Skin of body (tissue), 2 donors: ENCODE data around the gene OTUD5. TPM values are rescaled to one million over a fixed set of nuclear protein-coding genes. Genes with fewer than 3 reads are reported as not detected.

Experiments
- DNase-seq: peaks from one replicate; lab custom pipeline; 2025; lab: John Stamatoyannopoulos, UW
- total RNA-seq: library from RNA; depleted of rRNA; stranded (reverse); fragments of >200 nt; gene quantifications from one replicate; pipeline ENCODE4 v1.2.3, GENCODE V29; 2014

Gene OTUD5
- total RNA-seq, 1 donor from 2014 or later: 19.9 TPM

DNA sequence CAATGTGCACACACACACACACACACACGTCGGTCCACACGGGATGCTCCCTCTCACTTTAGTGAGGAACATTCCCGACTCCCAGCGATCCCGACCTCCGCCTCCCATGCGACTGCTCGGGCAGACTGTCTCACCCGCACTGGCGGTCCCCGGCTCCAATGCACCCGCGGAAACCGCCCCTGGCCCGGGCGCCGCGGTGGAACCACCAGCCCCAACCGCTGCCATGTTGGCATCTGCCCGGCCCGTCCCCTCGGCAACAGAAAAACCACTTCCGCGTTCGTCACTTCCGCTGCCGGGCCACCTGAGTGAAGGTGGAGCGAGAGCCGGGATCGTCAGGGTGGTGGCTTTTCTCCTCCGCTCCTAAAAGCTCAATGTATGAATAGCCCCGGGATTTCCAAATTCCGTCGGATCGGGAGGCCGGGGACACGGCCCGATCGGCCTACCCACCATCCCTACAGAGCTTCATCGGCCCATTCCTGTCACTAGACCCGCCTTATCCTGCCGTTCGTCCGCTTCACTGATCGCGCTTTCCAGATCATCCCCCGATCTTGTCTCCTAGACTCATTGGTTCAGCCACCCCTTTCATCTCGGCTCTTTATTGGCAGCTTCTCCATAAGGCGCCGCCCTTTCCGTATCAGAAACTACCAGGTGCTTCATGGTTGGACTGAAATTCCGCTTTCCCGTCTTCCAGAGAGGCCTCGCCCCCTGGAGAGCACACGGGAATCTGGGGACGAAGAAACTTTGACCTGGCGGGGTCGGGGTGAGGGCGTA lies 45.8 kb downstream of the OTUD5 start, which contains the start of gene SLC35A2:
TSS of gene SLC35A2 (minus strand) at position 235 of the 771 bp plus-strand sequence. CDS start at position 225, 10 bp downstream.
- DNase-seq: peak; percentile 33

DNA sequence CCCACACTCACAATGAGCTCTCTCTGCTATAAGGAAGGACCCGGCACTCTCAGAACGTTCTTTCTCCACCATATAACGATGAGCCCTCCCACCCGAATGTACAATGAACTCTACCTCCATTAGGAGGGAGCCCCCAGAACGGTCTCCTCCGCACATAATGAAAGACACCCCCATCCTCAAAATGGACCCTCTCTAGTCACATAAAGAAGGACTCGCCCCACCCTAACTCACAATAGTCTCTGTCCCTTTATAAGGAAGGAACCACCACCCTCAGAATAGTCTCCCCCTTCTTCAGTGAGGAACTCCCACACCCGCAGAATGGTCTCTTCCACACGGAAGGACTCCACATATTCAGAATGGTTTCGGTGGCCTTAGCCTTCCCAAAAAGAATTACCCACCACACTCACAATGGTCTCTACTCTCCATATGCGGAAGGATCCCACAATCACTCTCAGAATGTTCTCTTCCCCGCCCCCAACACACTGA lies 46.4 kb downstream of the OTUD5 start:
- no peak for DNase-seq

DNA sequence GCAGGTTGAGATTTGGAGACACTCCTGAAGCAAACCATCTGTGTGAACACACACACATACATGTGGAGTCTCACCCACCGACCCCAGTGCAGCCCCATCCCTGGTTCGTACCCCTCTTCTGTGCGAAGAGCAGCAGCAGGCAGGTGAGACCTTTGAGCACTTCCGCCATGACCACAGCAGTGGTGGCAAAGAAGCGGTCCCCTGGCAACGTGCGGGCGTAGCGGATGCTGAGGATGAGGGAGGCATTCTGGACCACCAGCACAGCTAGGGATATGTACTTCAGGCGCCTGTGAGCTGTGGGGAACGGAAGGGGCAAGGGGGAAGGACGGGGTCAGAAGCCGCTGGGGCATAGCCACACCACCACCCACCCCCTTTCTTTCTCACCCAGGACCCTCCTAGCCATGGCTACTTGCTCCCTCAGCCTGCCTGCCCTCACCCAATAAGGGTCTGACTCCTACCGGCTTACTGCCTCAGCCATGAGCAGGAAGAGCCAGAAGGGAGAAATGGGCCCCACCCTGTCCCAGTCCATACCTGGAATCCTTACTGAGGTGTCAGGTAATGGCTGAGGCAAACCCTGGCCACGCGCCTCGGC lies 47.6 kb downstream of the OTUD5 start:
- DNase-seq: no peak

DNA sequence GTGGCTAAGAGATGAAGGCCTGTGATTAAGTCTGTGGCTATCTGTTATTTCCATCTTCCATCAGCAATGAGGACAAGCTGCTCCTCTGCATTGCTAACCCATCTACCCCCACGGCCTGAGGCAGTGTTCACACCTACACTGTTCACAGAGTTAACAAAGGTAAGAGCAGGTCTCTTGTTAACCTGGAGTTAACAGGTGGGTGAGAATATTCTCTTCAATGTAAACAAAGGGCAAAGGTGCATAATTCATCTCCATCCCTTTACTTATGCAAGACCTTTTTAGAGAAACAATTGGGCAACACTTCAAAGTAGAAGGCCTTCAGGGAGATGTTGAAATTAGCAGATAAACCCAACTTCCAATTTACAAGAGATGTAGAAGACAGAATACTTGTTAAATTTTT lies 48.8 kb downstream of the OTUD5 start:
- no peak for DNase-seq

DNA sequence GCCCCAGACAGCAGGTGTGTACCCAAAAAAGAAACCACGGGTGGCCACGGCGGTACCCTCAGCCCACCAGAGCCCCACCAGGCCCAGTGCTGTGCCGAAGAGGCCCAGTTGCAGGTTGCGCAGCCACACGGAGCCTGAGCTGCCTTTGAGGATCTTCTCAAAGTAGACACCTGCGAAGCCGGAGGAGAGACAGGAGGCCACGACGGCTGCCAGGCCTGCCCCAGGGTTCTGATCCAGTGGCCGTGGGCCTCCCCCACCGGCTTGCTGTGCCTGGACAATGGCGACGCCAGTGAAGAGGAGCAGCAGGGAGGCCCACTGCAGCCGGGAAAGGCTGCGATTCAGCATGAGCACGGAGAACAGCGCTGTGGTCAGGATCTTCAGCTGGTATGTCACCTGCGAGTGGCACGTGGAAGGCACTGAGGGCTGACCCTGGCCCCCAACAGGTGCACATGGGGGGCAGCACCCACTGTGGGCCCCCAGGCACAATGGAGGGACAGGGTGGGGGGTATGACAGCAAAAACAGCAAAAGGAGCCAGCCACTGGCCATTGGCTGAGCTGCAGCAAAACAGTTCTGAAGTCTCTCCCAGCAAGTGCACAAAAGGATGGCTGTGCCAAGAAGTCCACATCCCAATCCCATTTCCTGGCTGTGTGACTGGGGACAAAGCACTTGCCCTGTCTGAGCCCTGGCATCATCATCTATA lies 52.2 kb downstream of the OTUD5 start:
- no peak for DNase-seq

DNA sequence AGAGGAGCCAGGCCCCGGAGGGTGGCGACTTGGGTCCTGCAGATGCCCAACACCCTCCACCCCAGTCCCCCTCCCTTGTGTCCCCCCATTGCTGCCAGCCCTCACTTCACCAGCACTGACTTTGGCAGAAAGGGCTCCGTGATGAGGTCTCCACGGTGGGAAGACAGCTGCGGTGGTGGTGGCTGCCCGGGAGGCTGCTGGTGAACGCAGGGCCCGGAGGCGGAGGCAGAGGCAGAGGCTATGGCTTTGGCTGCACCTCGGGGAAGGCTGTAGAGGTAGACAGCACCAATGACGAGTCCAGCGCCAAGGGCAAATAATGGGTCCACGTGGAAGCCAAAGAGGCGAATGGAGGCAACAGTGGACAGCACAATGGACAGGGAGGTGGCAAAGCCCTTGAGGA lies 52.8 kb downstream of the OTUD5 start:
- DNase-seq: no peak

DNA sequence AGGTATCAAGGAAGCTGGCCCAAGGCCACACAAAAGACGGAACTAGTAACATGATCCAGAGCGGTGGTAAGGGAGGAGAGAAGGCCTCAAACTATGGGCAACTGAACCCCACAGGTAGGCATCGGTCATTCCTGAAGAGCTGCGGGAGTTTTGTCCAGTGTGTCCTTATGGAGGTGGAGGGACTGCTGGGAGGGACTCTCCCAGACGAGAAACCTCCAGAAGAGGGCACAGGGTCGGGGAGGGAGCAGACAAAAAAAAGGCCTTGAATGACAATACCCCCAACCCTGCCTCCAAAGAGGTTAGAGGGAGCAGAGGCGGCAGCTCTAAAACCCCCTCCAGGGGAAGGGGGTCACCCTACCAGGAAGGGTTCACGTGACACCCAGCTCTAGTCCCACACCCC lies 53.2 kb downstream of the OTUD5 start:
- no peak for DNase-seq

DNA sequence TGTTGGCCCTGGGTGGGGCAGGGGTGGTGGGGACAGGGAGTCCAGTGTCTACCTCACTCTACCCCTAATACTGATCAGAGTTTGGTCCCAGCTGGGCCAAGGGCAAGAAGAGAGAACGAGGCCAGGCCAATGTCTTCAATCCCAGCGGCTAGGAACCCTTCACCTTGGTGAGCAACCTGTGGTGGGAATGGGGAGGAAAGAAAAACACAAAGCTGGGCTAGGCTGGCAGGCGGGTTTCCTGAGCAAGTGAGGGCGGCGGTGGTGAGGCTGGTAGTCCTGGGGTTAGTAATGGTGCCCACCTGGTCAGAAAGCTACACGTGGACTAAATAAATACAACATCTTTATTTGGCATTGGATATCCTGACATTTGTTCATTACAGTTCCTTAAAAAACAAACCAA lies 54.1 kb downstream of the OTUD5 start:
- DNase-seq: no peak

DNA sequence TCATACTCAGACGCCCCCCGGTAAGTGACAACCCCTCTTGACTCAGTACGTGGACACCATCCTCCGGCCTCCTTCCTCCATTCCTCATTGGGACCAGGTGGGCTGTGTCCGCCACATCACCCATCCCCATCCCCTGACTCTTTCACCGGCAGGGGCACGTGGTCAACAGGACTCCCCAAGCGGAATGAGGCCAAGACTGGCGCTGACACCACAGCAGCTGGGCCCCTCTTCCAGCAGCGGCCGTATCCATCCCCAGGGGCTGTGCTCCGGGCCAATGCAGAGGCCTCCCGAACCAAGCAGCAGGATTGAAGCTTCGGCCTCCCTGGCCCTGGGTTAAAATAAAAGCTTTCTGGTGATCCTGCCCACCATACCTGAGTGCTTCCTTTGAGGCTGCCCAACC lies 54.6 kb downstream of the OTUD5 start:
- no peak for DNase-seq

DNA sequence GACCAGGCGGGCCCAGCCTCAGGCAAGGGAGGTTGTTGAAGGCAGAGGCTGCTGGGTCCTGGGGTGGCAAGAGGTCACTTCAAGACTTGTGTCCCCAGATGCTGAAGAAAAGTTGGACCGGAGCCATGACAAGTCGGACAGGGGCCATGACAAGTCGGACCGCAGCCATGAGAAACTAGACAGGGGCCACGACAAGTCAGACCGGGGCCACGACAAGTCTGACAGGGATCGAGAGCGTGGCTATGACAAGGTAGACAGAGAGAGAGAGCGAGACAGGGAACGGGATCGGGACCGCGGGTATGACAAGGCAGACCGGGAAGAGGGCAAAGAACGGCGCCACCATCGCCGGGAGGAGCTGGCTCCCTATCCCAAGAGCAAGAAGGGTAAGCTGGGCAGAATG lies 55.3 kb downstream of the OTUD5 start:
- DNase-seq: no peak

DNA sequence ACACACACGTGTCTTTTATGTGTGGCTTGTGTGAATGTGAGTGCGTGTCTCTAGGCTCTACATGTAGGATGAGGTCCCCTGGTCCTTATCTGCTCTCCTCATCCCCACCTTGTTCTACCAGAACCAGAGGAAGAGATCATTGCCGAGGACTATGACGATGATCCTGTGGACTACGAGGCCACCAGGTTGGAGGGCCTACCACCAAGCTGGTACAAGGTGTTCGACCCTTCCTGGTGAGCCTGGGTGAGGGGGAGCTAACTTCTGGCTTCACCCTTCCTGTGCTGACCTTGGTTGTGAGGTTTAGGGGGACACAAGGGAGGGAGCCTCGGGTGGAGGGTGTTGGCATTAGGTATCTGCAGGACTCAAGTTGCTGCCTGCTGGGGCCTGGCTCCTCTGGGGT lies 56.3 kb downstream of the OTUD5 start:
- DNase-seq: no peak

DNA sequence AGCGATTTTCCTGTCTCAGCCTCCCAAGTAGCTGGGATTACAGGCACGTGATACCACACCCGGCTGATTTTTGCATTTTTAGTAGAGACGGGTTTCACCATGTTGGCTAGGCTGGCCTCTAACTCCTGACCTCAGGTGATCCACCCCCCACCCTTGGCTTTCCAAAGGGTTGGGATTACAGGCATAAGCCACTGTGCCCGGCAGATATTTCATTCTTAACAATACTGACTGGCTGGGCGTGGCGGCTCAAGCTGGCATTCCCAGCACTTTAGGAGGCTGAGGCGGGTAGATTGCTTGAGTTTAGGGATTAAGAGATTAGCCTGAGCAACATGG lies 58.4 kb downstream of the OTUD5 start:
- no peak for DNase-seq

DNA sequence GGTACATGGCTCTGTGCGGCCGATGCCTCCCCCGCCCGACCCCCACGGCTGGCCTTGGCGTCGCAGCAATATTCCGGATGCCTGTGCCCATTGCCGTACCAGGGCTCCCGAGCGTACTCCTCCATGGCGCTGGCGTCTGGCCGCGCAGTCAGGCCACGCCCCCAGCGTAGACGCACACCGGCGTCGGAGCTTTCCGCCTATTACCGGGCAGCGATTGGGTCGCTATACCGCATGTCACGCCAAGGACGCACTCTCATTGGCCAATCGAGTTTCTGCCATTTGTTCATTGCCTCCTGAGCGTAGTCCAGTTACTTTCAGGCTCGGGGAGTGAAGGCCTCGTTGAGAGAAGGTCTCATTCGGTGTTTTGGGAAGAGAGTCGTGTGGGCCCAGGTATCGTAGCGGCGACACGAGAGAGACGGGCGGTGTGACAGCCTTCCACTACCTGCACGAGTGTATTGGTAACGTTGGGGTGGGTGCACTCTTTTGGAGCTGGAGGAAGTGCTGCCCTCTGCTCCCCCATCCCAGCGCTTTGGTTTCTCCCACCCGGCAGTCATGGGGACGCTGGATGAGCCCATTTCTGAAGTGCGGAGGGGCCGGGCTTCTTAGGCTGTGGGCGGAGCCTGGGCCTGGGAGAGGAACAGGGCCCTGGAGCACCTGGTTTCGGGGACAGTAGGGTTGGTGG lies 59.6 kb downstream of the OTUD5 start, which contains the start of the genes PQBP1 and TIMM17B:
TSS of gene PQBP1 (plus strand) at position 306 of the 682 bp plus-strand sequence. CDS start 580 bp downstream, outside the sequence.
TSS of gene TIMM17B (minus strand) at position 144 of the 682 bp plus-strand sequence. CDS start at position 125, 19 bp downstream.
- DNase-seq: peak; percentile 91

DNA sequence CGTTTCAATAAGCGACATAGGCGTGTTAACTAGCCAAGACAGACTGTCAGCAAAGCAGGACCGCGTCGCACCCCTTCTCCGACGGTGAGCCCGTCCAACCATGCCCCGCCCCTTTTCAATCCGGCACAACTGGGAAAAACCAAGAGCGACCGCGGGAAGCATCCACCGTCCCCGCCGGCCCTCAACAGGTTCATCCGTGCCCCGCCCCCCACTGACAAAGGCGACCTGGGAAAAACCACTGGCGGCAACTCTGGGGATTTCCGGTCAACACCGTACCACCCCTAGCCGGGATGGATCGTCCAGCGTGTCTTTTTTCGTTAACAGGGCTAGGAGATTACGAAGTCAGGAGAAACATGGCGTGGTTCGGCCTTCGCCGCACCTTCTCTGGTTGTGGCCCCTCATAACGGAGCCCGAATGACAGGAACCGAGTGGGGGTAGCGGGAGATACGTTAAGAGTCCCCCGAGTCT lies 60.2 kb downstream of the OTUD5 start:
- peak; percentile 55 for DNase-seq

DNA sequence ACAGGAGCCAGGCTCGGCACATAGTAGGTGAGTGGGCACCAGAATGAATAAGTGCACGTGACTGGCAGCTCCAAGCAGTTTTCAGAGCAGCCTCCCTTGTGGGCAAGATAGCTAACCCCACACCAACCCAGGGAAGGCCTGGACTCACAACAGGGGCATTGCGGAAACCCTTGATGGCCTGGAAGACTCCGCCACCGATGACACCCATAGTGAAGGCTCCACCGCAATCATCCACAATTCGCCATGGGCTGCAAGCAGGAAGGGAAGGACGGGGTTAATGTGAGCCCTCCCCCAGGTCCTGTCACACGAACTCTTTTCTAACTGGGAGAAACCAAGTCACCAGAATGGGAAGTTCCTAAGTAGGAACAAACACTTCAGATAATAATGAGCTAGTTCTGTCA lies 60.8 kb downstream of the OTUD5 start:
- DNase-seq: no peak

DNA sequence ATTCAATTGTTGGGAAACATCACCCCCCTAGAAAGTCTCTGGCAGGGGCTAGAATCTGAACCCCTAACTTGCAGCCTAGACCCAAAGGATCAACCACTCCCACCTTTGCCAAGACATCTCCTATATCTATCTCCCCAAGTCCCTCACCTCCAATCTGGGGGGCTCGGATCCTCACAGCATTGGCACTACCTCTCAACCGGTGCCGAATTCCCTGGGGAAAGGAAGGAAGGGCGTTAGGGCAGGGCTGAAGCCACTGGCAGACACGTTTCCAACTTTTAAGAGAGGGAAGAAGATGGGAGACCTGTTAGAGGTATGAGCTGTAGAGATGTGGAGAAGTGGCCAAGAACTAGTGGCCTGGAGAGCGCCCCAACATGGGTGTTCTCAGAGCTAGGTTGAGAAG lies 62.5 kb downstream of the OTUD5 start:
- DNase-seq: no peak

DNA sequence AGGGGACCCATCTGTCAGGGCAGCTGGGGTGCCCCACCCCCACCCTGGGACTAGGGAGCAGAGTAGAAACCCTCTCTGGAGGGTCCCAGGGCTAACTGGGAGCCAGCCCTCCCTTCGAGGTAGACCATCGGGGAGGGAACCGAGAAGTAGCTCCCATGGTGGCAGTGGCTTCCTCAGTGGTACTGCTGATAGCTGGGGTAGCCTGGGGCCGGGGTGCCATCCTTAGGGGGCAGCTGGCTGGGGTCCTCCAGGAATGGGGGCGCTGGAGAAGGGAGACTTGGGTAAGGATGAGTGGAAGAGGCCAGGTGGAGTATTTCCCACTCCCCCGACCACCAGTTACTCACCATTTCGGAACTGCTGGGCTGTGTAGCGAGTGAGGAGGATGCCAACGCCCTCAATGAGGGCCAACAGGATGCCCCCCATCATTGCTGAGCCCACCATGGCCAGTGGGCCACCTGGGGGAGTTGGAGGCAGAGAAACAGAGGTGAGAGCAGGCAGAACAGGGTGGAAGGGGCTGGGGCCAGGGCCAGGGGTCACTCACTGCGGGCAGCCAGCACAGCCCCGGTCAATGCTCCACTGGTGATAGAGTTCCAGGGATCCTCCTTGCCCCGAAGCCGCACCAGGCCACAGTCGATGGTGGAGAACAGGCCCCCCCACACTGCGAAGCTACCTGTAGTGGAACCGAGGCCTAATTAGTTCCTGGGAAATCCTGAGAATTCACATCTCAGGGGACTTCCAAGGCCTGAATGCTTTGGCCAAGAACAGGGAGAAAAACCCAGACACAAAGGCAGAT lies 63.7 kb downstream of the OTUD5 start:
- DNase-seq: no peak

DNA sequence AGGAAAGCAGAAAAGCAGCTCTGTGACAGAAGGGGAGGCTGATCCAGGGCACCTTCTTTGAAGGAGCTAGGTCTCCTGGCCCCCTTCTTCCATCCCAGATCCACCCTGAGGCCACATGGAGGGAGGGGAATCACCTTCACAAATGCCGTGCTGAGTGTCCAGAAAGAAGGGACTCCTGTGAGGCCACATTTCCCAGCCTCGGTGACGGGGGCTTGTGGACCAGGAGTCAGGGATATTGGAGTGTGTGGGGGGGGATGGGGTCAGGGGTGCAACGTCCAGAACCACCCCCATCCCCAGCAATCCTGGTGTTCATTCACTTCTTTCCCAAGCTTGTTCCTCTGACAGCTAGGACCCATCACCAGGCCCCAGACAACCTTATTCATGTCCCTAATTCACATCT lies 64.5 kb downstream of the OTUD5 start:
- DNase-seq: no peak

DNA sequence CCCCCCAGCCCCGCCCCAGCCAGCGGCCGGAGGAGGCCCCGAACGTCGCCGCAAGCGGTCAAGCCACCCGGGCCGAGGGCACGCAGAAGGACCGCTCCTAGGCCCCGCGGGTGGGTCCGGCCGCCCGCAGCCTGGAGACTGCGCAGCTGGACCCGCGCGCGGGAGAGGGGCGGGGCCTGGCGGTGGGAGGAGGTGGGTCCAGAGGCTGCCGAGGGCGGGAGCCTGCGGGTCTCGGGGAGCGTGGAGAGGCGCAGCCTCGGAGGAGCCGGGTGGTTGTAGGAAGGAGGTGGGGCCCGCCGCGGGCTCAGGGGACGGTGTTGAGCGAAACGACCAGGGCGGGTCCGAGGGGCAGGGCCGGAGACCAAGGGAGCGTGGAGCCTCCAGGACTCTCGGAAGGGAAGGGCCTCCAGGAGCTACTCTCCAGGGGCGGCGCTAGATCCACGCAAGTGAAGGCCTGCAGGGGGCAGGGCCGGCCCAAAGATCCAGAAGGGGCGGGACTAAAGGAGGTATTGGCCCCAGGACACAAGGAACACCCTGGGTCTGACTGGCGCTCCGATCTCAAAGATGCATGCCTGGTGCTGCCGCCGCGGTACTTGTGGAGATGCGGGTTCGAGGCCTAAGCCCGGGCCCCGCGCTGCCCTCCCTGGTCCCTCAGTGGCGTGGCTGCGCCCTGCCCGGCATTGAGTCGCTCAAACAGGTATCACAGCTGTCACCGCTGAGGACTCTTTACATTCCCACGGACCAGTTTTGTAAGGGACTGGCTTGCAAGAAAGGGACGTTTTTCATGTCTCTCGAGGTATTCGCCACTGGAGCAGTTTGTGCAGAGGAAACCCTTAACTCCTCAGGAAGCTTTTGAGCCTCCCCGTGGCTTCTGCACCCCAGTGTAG lies 65.8 kb downstream of the OTUD5 start:
- DNase-seq: peak; percentile 47

DNA sequence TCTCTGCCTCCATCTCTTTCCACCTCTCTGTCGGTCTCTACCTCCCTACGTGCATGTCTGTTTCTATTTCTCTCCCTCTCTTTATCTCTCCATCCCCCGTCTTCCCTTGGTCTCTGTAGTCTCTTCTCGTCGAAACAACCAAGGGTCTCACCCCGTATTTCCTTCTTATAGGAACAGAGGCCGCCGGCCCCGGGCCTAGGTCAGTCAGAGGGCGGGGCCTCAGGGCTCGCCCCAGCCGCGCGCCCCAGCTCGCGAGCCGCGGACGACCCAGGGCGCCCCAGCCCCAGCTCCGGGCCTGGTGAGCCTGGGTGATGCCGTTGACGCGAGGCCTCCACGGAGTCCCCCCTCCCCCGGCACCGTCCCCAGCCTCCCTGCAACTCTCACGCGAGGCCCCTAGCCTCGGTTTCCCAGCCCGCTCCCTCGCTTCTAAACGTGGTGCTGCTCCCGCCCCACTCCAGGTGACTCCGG lies 66.4 kb downstream of the OTUD5 start:
- DNase-seq: no peak
